ENCODE results near the gene DNAH17.

The DNAH17 gene

GRCh38 chr17:78376161-78376560 is 201.0 kb downstream of the DNAH17 start:
- Histone ChIP-seq H3K4me3 (ENCODE audit: low read depth, low read length) (no peak overlapping the region), H2AFZ (no peak overlapping the region), H3K27ac (no peak overlapping the region), H3K9ac (no peak overlapping the region), H3K4me2 (ENCODE audit: low read length) (no peak overlapping the region), H3K36me3 (ENCODE audit: control insufficient read depth, insufficient read depth, low read length) (no peaks in the 10 kb centered on the region), H3K9me3 (ENCODE audit: control insufficient read depth, low read length) (no peaks in the 10 kb centered on the region), H3K79me2 (peaks cover 28% of the 10 kb centered on the region), H3K4me1 (peaks cover 6% of the 10 kb centered on the region), H3K27me3 (ENCODE audit: control insufficient read depth, insufficient read depth, low read length) (no peaks in the 10 kb centered on the region)
- TF ChIP-seq CTCF (IDR thresholded peaks at IDR 0.05), result no peak

GRCh38 chr17:78375401-78376151 is 201.6 kb downstream of the DNAH17 start:
- TF ChIP-seq CTCF (IDR thresholded peaks at IDR 0.05), result no peak

GRCh38 chr17:78374631-78375274 is 202.4 kb downstream of the DNAH17 start:
- peak overlapping the region; percentile 11 for H3K4me3 ChIP-seq (ENCODE audit: low read depth, low read length)
- no peaks in the 10 kb centered on the region for H3K27me3 ChIP-seq (ENCODE audit: control insufficient read depth, insufficient read depth, low read length)
- no peaks in the 10 kb centered on the region for H3K9me3 ChIP-seq (ENCODE audit: control insufficient read depth, low read length)
- peaks cover 6% of the 10 kb centered on the region for H3K4me1 ChIP-seq
- H3K27ac ChIP-seq, result peak overlapping the region; percentile 63
- no peak overlapping the region for H3K9ac ChIP-seq
- no peaks in the 10 kb centered on the region for H3K36me3 ChIP-seq (ENCODE audit: control insufficient read depth, insufficient read depth, low read length)
- peaks cover 16% of the 10 kb centered on the region for H3K79me2 ChIP-seq
- peak overlapping the region; percentile 49 for H2AFZ ChIP-seq
- H3K4me2 ChIP-seq (ENCODE audit: low read length), result peak overlapping the region; percentile 43
- TF ChIP-seq CTCF (IDR thresholded peaks at IDR 0.05), result no peak

More at GRCh38 chr17:78375401-78376151, 201.6 kb downstream of the DNAH17 start:
- no peak overlapping the region for H3K4me3 ChIP-seq (ENCODE audit: low read depth, low read length)
- H3K9ac ChIP-seq, result no peak overlapping the region
- H3K36me3 ChIP-seq (ENCODE audit: control insufficient read depth, insufficient read depth, low read length), result no peaks in the 10 kb centered on the region
- peaks cover 24% of the 10 kb centered on the region for H3K79me2 ChIP-seq
- H2AFZ ChIP-seq, result no peak overlapping the region
- H3K4me1 ChIP-seq, result peaks cover 6% of the 10 kb centered on the region
- H3K27ac ChIP-seq, result peak overlapping the region; percentile 63
- H3K27me3 ChIP-seq (ENCODE audit: control insufficient read depth, insufficient read depth, low read length), result no peaks in the 10 kb centered on the region
- H3K9me3 ChIP-seq (ENCODE audit: control insufficient read depth, low read length), result no peaks in the 10 kb centered on the region
- no peak overlapping the region for H3K4me2 ChIP-seq (ENCODE audit: low read length)

GRCh38 chr17:78374189-78374588 is 203.0 kb downstream of the DNAH17 start:
- Histone ChIP-seq H3K9me3 (ENCODE audit: control insufficient read depth, low read length) (no peaks in the 10 kb centered on the region), H3K27ac (peak overlapping the region; percentile 63), H3K27me3 (ENCODE audit: control insufficient read depth, insufficient read depth, low read length) (no peaks in the 10 kb centered on the region), H3K4me3 (ENCODE audit: low read depth, low read length) (peak overlapping the region; percentile 11), H3K36me3 (ENCODE audit: control insufficient read depth, insufficient read depth, low read length) (no peaks in the 10 kb centered on the region), H3K9ac (no peak overlapping the region), H2AFZ (peak overlapping the region; percentile 49), H3K79me2 (peaks cover 12% of the 10 kb centered on the region), H3K4me2 (ENCODE audit: low read length) (peak overlapping the region; percentile 43), H3K4me1 (peaks cover 6% of the 10 kb centered on the region)
- no peak for TF ChIP-seq CTCF (IDR thresholded peaks at IDR 0.05)
